Superior temporal gyrus (tissue), 1 donor: Measurements from ENCODE around the gene PLBD2.
A peak's percentile ranks its signal among the peaks of the same experiment; 100 is the strongest.
"Not testable (repeated sequence)": the region's sequence is repeated elsewhere in the genome, so short reads cannot be mapped to it uniquely, and the experiment has no call there.

Source experiments
- DNase-seq: peaks from one replicate; pipeline ENCODE4 v3.0.0-alpha.2; 2016; ENCODE audit errors: extremely low spot score

PLBD2 gene

DNA sequence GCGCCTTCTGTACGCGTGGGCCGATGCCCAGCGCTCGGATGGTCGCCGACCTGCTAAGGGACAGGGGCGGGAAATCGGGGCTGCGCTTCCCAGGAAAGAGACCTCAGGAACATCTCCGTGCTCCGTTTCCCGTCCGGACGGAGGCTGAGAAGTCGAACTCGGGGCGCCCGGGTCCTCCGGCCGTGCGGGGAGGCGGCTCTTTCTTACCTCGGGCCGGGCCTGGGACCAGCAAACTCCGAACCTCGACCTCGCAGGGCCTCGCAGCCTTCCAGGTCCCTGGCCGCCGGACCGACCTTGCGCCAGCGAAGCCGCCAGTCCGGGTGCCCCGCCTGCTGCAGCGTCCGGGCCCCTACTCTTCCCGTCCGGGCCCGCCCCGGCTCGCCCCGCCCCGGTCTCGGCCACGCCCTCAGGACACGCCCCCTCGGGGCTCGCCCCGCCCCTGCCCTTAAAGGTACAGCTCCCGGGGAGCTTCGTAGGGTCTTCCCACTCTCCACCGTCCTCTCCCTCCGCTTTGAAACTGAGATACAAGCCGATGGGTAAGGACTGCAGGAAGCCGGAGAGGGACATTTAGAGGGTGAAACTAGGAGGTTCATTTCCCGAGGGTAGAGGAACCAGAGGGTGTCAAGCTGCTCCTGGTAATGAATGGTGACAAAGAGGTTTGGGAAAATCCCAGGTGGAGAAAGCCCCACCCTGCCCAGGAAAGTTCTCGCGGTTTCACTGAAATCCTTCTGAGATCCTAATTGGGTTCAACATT is 23.4 kb upstream of the PLBD2 start, which contains the start of gene SLC8B1:
SLC8B1 (minus strand) TSS at position 324 of the 754 bp plus-strand sequence. CDS start 2,231 bp downstream, outside the sequence.
- DNase-seq: peak; percentile 79

DNA sequence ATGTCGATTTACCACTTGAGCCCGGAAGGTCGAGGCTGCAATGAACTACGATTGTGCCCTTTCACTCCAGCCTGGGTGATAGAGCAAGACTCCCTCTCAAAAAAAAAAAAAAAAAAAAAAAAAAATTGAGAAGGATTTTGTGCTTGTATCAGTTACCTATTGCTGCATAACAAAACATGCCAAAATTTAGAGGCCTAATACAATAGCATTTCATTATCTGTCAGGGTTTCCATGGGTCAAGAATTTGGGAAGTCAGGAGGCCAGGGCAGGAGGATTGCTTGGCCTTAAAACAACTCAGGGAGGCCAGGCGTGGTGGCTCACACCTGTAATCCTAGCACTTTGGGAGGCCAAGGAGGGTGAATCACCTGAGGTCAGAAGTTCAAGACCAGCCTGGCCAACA is 18.8 kb upstream of the PLBD2 start:
- no peak for DNase-seq

DNA sequence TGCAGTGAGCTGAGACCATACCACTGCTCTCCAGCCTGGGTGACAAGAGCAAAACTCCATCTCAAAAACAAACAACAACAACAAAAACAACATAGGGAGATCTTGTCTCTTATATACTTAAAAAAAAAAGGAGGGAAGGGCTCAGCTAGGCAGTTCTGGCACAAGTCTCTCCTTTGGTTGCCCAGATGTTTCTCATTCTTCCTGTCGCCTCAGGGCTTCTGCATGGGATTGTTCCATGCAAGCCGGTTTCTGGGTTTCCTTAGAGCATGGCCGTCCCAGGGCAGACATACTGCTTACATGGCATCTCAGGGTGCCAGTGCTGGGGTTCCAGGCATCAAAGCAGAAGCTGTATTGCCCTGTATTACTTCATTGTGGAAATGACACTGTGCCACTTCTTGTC is 18.3 kb upstream of the PLBD2 start:
- DNase-seq: no peak

DNA sequence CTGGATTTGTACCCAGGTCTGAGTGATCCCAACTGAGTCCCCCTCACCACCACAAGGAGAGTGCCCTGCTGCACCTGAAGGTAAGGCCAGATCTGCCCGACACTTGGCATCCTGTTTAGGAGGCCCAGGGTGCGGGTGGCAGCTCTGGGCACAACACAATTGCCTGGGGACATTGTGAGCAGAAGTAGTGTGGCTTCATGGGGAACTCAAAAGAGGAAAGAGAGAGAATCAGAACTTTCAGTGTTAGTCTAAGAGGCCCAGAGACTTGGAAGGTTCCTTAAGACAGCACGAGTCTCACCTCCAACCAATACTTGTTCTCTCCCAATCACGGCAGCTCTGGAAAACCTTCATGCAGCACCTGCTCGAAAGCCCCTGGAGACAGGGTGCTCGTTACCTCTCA is 16.9 kb upstream of the PLBD2 start:
- no peak for DNase-seq

DNA sequence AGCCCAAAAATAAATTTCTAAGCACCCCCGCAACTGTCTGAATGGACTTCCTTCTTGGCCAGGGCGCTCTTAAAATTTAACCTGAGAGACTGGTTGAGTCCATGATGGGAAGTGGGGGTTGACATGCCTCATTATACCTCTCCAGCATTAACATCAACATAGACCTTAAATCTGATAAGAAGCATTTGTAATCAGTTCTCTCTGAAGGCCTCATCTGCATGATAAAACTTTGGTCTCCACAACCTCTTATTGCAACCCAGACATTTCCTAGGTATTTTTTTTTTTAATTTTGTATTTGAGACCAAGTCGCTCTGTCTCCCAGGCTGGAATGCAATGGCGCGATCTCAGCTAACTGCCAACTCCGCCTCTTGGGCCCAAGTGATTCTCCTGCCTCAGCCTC is 13.1 kb upstream of the PLBD2 start:
- DNase-seq: no peak

DNA sequence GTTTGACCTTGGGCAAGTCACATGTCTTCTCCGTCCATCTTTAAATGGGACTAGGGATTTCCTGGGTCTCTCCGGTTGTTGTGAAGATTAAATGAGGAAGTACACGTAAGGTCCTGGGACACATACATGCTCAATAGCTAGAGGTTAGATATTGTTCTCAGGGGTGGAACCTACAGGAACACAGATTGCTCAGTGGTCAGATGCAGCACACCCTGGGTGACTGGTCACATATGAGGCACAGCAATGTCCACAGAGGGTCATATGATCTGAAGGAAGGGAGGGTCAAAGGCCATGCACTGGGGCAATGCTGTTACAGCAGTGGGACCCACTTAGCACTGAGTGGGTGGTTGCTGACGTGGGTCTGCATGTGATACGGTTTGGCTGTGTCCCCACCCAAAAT is 12.0 kb upstream of the PLBD2 start:
- DNase-seq: no peak

DNA sequence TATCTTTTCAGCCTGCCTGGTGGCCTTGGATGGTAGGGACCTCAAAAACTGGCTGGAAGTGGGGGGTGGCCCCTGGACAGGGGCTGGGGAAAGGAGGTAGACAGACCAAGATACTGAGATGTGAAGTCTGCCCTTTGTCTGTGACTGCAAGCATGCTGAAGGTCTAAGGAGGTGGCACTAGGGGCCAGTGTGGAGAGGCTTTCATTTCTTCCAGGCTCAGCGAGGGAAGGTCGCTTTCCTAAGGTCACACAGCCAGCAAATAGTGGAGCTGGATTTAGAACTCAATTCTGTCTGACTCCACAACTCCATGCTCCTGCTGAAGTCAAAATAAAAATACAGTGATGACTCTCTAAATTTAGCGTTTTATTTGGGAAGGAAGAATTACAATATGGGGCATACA is 11.3 kb upstream of the PLBD2 start:
- no peak for DNase-seq

DNA sequence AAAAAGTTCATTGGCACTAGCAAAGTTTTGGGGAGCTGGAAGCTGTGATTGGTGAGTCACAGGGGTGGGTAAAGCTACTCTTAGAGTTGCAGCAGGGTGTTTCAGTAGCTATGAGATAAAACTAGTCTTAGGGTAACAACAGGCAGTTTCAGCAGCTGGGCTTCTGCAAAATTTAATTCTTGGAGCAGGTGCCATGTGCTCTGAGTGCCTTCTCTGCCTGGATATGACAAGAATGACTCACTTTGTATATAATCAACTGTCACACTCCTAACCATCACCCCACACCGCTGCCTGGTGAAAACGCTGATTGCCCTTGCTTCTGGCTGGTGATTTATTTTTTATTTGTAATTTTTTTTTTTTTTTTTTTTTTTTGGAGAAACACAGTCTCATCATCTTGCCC is 10.5 kb upstream of the PLBD2 start:
- DNase-seq: no peak

DNA sequence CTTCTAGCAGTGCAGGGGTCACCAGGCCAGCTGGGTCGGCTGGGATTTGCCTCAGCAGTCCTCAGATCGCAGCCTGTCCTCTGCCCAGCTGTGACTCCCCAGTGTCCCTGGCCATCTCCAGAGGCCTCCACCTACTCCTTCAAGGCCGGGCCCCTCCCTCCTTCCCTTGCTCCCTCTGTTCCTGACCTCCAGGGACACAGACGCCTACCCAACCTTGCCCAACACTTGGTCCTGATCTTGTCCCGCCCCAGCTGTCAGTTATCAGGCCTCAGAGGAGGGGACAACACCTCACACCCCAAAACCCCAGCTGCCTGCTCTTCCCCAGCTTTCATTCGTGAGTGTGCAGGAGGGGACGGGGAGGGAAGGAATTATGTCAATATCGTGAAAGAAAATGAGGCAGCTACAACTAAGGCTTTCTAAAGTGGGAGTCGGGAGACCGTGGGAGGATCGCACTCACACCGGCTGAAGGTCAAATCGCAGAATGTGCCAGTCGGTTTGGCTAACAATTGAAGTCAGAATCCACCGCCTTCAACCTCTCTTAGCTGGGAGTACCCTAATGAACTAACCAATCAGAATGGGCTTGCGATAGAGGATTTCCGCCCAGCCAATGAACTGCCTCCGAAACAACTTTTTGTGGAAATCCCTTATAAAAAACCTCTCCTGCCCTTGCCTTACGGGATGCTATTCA is 9.4 kb upstream of the PLBD2 start:
- DNase-seq: no peak

DNA sequence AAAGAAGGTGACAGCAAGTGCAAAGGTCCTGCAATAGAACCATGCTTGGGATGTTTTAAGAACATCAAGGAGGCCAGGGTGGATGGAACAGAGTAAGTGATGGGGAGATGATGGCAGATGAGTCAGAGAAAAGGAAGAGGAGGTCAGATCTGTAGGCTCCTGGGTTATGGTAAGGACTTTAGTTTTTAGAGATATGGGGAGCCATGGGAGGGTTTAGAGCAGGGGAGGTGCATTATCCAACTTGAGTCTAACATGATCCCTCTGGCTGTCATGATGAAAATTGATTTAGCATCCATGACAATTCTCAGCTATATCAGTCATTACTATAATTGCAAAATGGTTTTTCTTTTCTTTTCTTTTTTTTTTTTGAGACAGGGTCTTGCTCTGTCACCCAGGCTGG is 7.3 kb upstream of the PLBD2 start:
- DNase-seq: no peak

DNA sequence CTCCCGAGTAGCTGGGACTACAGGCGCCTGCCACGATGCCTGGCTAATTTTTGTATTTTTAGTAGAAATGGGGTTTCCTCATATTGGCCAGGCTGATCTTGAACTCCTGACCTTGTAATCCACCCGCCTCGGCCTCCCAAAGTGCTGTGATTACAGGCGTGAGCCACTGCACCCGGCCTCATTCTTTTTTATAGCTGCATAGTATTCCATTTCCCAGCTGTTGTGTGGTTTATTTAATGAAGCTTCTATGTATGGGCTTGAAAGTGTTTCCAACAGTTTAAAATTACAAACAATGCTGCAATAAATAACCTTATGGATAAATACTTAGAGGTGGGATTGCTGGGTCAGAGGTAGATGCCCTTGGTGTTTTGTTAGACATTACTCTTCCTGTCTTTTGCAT is 4.2 kb upstream of the PLBD2 start:
- DNase-seq: not testable (repeated sequence)

DNA sequence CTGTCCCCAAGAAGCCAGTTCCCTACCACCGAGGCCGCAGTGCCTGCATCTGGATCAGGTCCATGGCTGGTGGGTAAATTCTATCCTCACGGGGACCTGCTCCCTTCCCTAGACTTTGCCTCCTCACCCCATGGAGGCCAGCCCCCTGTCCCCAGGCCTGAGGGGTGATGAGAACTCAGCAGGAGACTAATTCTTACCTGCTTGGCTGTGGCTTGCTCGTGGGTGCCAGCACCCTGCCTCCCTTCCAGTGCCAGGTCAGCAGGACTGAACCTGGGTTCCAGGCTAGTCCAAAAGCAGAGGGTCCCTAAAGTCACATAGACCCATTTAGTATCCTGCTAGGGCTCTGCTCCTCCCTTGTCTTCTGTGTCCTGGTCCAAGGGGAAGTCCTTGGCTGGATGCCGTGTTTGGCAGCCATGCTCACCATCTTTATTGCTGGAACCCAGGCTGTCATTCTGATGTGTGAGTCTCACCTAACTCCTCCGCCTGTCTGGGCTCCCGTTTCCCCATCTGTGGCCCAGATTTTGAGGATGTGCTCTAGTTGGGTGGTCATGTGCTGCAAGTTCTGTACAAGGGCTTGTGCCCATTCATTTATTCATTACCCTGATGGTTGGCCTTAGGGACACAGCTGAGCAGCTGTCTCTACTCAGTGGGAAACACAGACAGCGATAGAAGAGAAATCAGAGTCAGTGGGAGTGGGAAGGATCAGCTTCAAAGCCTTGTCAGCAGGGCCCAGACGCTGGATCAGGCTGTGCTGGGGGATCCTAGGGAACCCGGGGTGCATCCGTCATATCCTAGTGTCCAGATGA is 949 bp downstream of the PLBD2 start:
- DNase-seq: peak; percentile 87

DNA sequence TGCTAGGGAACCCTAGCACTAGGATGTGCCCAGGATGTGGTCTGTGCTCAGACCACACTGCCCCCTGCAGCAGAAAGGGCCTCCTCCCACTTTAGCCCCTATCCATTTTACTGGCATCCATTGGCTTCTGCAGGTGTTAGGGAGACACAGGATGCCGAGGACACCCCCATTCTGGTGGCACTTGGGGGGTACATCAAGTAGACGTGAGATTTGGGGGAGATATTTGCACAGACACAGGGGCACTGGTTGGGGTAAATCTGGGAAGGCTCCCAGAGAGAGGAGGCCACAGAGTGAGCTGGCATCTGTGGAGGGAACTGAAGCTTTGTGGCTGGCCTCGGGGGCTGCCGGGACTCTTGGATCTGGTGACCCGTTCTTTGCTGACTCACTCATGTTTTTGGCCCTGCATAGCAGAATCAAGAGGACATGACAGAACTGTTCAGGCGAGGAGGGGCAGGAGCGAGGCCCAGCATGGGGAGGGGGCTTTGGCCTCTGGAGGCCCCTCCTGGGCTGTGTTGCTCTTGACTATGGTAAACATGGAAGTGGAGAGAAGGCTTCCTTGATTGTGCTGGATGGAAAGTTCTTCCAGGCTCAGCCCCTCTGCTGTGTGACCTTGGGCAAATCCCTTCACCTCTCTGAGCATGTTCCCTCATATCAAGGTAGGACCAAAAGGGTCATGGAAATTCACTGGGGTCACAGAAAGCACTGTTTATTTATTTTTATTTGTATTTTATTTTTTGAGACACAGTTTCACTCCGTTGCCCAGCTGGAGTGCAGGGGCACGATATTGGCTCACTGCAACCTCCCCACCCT is 1.8 kb downstream of the PLBD2 start:
- no peak for DNase-seq

DNA sequence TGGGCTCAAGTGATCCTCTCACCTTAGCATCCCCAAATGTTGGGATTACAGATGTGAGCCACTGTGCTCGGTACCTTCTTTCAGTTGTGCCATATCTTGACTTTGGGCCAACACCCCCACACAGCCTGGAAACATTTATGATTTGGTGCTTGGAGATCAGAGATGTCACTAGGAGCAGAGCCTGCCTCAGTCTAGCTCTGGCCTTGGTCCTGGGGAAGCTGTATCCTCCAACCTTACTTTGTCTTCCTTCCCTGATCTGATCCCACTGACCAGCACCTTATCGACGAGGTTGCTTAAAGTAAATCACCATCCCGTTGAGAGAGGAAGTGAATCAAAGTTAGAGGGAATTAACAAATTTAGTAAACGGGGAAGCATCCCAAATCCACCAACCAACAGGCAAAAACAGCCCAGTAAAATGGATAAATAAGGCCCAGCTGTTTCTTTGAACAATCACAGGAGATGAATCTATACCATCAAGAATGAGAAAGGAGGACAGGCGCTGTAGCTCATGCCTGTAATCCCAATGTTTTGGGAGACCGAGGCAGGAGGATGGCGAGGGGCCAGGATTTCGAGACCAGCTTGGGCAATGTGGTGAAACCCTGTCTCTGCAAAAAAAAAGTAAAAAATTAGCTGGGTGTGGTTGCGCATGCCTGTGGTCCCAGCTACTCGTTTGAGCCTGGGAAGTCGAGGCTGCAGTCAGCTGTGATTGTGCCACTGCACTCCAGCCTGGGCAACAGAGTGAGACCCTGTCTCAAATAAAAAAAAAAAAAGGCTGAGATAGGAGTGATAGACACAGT is 3.4 kb downstream of the PLBD2 start:
- no peak for DNase-seq

DNA sequence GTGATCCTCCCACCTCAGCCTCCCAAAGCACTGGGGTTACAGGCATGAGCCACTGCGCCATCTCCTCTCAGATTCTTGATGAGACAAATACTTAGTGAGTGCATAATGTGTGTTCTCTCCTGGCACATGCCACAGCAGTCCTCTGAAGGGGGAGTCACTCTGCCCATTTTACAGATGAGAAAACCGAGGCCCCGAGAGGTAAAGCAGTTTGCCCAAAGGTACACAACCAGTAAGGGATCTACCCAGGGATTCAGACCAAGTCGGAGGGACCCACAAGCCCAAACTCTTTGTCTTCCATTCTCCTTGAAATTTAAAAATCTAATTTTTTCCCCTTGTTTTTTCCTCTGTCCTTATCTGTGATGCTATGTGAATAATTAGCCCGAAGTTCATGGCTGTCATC is 6.3 kb downstream of the PLBD2 start:
- DNase-seq: no peak

DNA sequence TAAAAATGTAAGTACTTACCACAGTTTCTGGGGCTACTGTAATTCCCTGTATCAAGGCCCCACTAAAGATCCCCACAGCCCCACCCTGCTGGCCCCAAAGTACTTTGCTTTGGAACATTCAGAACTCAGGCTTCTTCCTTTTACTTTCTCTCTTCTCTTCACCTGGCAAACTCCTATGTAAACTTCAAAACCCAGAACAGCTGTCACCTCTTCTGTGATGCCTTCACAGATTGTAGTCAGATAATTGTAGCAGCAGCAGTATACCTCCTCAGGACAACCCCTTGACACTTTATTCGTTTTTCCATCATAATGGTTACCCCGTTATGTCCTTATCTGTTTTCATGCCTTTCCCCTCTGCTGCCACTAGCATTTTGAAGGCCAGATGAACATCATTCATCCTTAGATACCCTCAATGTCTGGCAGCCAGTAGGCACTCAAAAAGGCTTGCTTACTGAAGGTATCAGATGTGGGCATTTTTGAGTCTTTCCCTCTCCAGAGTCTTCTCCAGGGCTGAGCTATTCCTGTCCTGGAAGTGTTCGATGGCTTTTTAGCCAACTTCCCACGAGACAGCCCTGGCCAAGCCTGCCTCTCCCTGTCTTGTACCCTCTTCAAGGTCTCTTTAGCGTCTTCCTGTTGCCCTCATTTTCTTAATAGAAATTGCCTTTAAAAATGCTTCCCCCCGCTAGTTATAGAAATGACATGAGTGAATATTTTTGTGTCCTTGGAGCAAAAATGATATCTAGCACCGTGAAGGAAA is 7.4 kb downstream of the PLBD2 start:
- DNase-seq: no peak

DNA sequence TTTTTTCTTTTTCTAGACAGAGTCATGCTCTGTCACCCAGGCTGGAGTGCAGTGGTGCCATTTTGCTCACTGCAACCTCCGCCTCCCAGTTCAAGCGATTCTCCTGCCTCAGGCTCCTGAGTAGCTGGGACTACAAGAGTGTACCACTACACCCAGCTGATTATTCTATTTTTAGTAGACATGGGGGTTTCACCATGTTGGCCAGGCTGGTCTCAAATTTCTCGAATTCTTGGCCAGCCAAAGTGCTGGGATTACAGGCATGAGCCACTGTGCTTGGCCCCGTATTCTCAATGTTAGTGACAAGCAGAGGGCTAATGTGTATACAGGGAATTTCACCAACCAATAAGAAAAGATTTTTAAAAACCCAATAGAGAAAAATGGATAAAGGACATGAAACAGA is 8.4 kb downstream of the PLBD2 start:
- no peak for DNase-seq

DNA sequence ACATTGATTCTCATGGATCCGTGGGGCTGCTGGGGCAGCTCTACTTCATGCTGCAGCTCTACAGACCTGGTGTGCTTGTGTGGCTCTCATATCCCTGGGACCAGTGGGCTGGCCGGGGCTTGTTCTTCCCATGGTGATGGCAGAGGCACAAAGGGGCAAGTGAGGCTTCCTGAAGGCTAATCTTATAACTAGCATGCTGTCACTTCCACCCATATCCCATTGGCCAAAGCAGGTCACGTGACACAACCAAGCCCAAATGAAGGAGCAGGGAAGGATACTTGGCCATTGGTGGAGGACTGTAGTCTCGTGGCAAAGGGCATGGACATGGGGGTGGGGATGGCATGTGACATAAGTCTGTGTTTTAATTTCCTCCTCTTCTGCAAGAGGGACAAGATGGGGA is 9.9 kb downstream of the PLBD2 start:
- DNase-seq: no peak

DNA sequence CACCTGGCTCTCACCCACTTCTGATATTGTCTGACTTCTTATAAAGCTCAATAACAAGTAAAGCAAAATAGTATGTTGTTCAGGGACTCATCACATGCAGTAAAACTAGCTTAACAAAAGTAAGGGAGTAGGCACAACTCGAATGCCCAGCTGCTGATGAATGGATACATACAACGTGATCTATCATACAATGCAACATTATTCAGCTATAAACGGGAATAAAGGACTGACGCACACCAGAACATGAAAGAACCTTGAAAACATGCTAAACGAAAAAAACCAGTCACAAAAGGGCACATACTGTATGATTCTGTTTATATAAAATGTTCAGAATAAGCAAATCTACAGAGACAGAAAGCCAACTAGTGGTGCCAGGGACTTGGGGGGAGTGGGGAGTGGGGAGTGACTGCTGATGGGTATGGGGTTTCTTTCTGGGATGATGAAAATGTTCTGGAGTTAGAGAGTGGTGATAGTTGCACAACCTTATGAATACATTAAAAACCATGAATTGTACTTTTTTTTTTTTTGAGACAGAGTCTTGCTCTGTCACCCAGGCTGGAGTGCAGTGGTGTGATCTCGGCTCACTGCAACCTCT is 11.1 kb downstream of the PLBD2 start:
- DNase-seq: peak; percentile 73
